ENCODE data around the gene MEX3B. TPM values are rescaled to one million over a fixed set of nuclear protein-coding genes. Genes with fewer than 3 reads are reported as not detected.

The MEX3B gene
- polyA plus RNA-seq, 1 of the 3 experiments (the other 2 are of a cell fraction) = 9.3 TPM

DNA sequence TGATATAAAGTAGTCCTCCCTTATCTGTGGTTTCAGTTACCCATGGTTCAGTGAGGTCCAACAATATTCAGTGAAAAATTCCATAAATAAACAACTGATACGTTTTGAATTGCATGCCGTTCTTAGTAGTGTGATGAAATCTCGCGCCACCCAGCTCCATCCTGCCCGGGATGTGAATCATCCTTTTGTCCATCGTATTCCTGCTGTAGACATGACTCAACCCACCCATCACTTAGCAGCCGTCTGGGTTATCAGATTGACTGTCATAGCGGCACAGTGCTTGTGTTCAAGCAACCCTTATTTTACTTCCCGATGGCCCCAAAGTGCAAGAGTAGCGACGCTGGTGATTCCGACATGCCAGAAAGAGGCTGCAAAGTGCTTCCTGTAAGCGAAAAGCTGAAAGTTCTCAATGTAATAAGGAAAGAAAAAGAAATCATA, 48.0 kb upstream of the MEX3B start:
- Histone ChIP-seq H3K27me3 (ENCODE audit: insufficient read depth) (no peaks in the 10 kb centered on the region), H3K9me3 (no peaks in the 10 kb centered on the region), H2AFZ (ENCODE audit: low read depth) (peak overlapping the region; percentile 64), H3K79me2 (ENCODE audit: insufficient read depth) (peaks cover 27% of the 10 kb centered on the region), H3K27ac (ENCODE audit: low read depth in 2 of 2, low read length in 1 of 2) (peak overlapping the region in 1 of 2 experiments; percentile 91; a peak in 2 of 4 replicates), H3K9ac (peak overlapping the region; percentile 75; the same call in 1 of the 2 replicates), H3F3A (replicated peaks; ENCODE audit: insufficient read depth) (no peaks in the 10 kb centered on the region), H3K36me3 (replicated peaks in 1 of 2; ENCODE audit: control insufficient read depth in 1 of 2, insufficient read depth in 2 of 2, low read length in 1 of 2) (peaks cover 0 to 18% of the 10 kb centered on the region in 2 experiments), H3K9me2 (no peaks in the 10 kb centered on the region), H3K4me2 (peak overlapping the region; percentile 75), H3K4me3 (ENCODE audit: low read depth in 2 of 2, low read length in 1 of 2) (peak overlapping the region; percentile 30 to 51; a peak in 3 of 4 replicates), H3K4me1 (ENCODE audit: control insufficient read depth in 1 of 2, insufficient read depth in 2 of 2, low read depth in 1 of 2, low read length in 1 of 2) (no peaks in the 10 kb centered on the region), H4K20me1 (ENCODE audit: insufficient read depth) (no peaks in the 10 kb centered on the region)
- CTCF ChIA-PET = no interaction called here
- POLR2A ChIA-PET = no interaction called here
- no peak for DNase-seq
- WGBS (ENCODE audit: low lambda C conversion rate) = 17% methylated on average over 13 of the region's 13 CpGs
- TF ChIP-seq, protein P1, sequence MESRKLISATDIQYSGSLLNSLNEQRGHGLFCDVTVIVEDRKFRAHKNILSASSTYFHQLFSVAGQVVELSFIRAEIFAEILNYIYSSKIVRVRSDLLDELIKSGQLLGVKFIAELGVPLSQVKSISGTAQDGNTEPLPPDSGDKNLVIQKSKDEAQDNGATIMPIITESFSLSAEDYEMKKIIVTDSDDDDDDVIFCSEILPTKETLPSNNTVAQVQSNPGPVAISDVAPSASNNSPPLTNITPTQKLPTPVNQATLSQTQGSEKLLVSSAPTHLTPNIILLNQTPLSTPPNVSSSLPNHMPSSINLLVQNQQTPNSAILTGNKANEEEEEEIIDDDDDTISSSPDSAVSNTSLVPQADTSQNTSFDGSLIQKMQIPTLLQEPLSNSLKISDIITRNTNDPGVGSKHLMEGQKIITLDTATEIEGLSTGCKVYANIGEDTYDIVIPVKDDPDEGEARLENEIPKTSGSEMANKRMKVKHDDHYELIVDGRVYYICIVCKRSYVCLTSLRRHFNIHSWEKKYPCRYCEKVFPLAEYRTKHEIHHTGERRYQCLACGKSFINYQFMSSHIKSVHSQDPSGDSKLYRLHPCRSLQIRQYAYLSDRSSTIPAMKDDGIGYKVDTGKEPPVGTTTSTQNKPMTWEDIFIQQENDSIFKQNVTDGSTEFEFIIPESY (IDR thresholded peaks at IDR 0.05; ENCODE audit: borderline replicate concordance, low read depth) = peak; percentile 93
- TF ChIP-seq, protein P2, sequence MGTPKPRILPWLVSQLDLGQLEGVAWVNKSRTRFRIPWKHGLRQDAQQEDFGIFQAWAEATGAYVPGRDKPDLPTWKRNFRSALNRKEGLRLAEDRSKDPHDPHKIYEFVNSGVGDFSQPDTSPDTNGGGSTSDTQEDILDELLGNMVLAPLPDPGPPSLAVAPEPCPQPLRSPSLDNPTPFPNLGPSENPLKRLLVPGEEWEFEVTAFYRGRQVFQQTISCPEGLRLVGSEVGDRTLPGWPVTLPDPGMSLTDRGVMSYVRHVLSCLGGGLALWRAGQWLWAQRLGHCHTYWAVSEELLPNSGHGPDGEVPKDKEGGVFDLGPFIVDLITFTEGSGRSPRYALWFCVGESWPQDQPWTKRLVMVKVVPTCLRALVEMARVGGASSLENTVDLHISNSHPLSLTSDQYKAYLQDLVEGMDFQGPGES (IDR thresholded peaks at IDR 0.05; ENCODE audit: low read depth, low read length) = no peak
- no peak for TF ChIP-seq GABPA (IDR thresholded peaks at IDR 0.05; ENCODE audit: low read depth)
- peak; percentile 95 for TF ChIP-seq FOSL2 (IDR thresholded peaks at IDR 0.05; ENCODE audit: borderline replicate concordance, low read depth)
- TF ChIP-seq CHD2 (IDR thresholded peaks at IDR 0.05; ENCODE audit: low read length, partially characterized antibody) = peak; percentile 15
- peak; percentile 87 for TF ChIP-seq FOXM1 (IDR thresholded peaks at IDR 0.05; ENCODE audit: low read depth)
- TF ChIP-seq ELF1 (IDR thresholded peaks at IDR 0.05) = no peak
- TF ChIP-seq, protein P3, sequence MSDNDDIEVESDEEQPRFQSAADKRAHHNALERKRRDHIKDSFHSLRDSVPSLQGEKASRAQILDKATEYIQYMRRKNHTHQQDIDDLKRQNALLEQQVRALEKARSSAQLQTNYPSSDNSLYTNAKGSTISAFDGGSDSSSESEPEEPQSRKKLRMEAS (IDR thresholded peaks at IDR 0.05; ENCODE audit: low read depth) = peak; percentile 74
- TF ChIP-seq NRF1 (IDR thresholded peaks at IDR 0.05; ENCODE audit: low read depth, low read length) = no peak
- peak; percentile 90 for TF ChIP-seq JUND (IDR thresholded peaks at IDR 0.05)
- no peak for TF ChIP-seq RAD21 (IDR thresholded peaks at IDR 0.05; ENCODE audit: low read length)
- TF ChIP-seq, protein P4, sequence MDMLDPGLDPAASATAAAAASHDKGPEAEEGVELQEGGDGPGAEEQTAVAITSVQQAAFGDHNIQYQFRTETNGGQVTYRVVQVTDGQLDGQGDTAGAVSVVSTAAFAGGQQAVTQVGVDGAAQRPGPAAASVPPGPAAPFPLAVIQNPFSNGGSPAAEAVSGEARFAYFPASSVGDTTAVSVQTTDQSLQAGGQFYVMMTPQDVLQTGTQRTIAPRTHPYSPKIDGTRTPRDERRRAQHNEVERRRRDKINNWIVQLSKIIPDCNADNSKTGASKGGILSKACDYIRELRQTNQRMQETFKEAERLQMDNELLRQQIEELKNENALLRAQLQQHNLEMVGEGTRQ (IDR thresholded peaks at IDR 0.05; ENCODE audit: borderline replicate concordance, low read depth, low read length) = no peak
- TF ChIP-seq RCOR1 (IDR thresholded peaks at IDR 0.05; ENCODE audit: low read length) = no peak
- no peak; the same call in 1 of the 2 replicates for TF ChIP-seq RXRA (IDR thresholded peaks at IDR 0.05; ENCODE audit: borderline replicate concordance, low read depth)
- TF ChIP-seq YY1 (IDR thresholded peaks at IDR 0.05; ENCODE audit: low read depth) = no peak
- TF ChIP-seq, protein P5, sequence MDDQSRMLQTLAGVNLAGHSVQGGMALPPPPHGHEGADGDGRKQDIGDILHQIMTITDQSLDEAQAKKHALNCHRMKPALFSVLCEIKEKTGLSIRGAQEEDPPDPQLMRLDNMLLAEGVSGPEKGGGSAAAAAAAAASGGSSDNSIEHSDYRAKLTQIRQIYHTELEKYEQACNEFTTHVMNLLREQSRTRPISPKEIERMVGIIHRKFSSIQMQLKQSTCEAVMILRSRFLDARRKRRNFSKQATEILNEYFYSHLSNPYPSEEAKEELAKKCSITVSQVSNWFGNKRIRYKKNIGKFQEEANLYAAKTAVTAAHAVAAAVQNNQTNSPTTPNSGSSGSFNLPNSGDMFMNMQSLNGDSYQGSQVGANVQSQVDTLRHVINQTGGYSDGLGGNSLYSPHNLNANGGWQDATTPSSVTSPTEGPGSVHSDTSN (IDR thresholded peaks at IDR 0.05) = peak; percentile 92
- peak; percentile 79 for TF ChIP-seq TCF12 (IDR thresholded peaks at IDR 0.05)
- TF ChIP-seq FOXJ3 (CRISPR knock-in tag; IDR thresholded peaks at IDR 0.05) = no peak
- peak; percentile 65; the same call in 1 of the 2 replicates for TF ChIP-seq SIN3A (IDR thresholded peaks at IDR 0.05; ENCODE audit: borderline replicate concordance, low read depth, low read length)
- TF ChIP-seq TAF1 (IDR thresholded peaks at IDR 0.05; ENCODE audit: borderline replicate concordance, low read depth, low read length) = no peak
- TF ChIP-seq RFX5 (IDR thresholded peaks at IDR 0.05; ENCODE audit: low read length) = no peak
- TF ChIP-seq MEF2A (IDR thresholded peaks at IDR 0.05; ENCODE audit: borderline replicate concordance, low read depth) = no peak
- 0 out of 2 replicates have a peak, but pooled peaks have one; percentile 26 for TF ChIP-seq TEAD4 (IDR thresholded peaks at IDR 0.05; ENCODE audit: borderline replicate concordance, insufficient read depth)
- TF ChIP-seq GATA2 (CRISPR knock-in tag; IDR thresholded peaks at IDR 0.05) = no peak
- TF ChIP-seq, protein P6, sequence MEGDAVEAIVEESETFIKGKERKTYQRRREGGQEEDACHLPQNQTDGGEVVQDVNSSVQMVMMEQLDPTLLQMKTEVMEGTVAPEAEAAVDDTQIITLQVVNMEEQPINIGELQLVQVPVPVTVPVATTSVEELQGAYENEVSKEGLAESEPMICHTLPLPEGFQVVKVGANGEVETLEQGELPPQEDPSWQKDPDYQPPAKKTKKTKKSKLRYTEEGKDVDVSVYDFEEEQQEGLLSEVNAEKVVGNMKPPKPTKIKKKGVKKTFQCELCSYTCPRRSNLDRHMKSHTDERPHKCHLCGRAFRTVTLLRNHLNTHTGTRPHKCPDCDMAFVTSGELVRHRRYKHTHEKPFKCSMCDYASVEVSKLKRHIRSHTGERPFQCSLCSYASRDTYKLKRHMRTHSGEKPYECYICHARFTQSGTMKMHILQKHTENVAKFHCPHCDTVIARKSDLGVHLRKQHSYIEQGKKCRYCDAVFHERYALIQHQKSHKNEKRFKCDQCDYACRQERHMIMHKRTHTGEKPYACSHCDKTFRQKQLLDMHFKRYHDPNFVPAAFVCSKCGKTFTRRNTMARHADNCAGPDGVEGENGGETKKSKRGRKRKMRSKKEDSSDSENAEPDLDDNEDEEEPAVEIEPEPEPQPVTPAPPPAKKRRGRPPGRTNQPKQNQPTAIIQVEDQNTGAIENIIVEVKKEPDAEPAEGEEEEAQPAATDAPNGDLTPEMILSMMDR (IDR thresholded peaks at IDR 0.05) = no peak
- TF ChIP-seq MXI1 (IDR thresholded peaks at IDR 0.05; ENCODE audit: low read depth, low read length) = no peak
- no peak for TF ChIP-seq SMC3 (IDR thresholded peaks at IDR 0.05; ENCODE audit: low read depth, low read length)
- no peak for TF ChIP-seq EZH2phosphoT487 (IDR thresholded peaks at IDR 0.05; ENCODE audit: borderline replicate concordance, low read depth)
- no peak; the same call in 1 of the 2 replicates for TF ChIP-seq NFIC (IDR thresholded peaks at IDR 0.05; ENCODE audit: borderline replicate concordance)
